Measurements from ENCODE around the gene MADD.

DNA sequence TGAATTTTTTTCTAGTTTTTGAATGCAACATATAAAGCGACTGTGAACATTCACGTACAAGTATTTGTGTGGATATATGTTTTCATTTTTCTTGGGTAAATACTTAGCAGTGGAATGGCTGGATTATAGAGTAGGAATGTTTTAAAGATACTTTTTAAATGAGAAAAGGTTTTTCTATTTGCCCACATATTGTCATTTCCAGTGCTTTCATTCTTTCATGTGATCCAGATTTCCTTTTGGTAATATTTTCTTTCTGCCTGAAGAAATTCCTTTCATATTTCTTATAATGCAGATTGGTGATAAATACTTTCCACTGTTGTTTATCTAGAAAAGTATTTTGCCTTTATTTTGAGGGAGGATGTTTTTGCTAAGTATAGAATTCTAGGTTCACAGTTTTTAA is 47.2 kb upstream of the MADD start:
- TF ChIP-seq, protein P1, sequence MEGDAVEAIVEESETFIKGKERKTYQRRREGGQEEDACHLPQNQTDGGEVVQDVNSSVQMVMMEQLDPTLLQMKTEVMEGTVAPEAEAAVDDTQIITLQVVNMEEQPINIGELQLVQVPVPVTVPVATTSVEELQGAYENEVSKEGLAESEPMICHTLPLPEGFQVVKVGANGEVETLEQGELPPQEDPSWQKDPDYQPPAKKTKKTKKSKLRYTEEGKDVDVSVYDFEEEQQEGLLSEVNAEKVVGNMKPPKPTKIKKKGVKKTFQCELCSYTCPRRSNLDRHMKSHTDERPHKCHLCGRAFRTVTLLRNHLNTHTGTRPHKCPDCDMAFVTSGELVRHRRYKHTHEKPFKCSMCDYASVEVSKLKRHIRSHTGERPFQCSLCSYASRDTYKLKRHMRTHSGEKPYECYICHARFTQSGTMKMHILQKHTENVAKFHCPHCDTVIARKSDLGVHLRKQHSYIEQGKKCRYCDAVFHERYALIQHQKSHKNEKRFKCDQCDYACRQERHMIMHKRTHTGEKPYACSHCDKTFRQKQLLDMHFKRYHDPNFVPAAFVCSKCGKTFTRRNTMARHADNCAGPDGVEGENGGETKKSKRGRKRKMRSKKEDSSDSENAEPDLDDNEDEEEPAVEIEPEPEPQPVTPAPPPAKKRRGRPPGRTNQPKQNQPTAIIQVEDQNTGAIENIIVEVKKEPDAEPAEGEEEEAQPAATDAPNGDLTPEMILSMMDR (IDR thresholded peaks at IDR 0.05) = no peak
- no peak for TF ChIP-seq POLR2A (IDR thresholded peaks at IDR 0.05)
